ENCODE data around the gene NQO1. TPM values are rescaled to one million over a fixed set of nuclear protein-coding genes. Genes with fewer than 3 reads are reported as not detected.

Gene NQO1
- total RNA-seq, 2 experiments from 2014 or later = 22.6 to 27.2 TPM

GRCh38 chr16:69709456-69710084 is 16.8 kb downstream of the NQO1 start:
- Mint-ChIP-seq H3K4me3 (no peak overlapping the region), H3K27ac (no peak overlapping the region), H3K36me3 (peaks cover 4% of the 10 kb centered on the region), H3K9me3 (ENCODE audit: low read depth) (no peaks in the 10 kb centered on the region), H3K4me1 (peaks cover 3% of the 10 kb centered on the region), H3K27me3 (no peaks in the 10 kb centered on the region)
- DNase-seq (no peak), ATAC-seq (peak; percentile 71)
- CTCF ChIA-PET = interaction anchor here (0.7 to 5.7 kb wide), 19 partner anchors 13 to 314 kb away, joined by 3 to 67 read pairs (median 4); partner anchors contain the start of genes NOB1, NQO1 and WWP2

DNA sequence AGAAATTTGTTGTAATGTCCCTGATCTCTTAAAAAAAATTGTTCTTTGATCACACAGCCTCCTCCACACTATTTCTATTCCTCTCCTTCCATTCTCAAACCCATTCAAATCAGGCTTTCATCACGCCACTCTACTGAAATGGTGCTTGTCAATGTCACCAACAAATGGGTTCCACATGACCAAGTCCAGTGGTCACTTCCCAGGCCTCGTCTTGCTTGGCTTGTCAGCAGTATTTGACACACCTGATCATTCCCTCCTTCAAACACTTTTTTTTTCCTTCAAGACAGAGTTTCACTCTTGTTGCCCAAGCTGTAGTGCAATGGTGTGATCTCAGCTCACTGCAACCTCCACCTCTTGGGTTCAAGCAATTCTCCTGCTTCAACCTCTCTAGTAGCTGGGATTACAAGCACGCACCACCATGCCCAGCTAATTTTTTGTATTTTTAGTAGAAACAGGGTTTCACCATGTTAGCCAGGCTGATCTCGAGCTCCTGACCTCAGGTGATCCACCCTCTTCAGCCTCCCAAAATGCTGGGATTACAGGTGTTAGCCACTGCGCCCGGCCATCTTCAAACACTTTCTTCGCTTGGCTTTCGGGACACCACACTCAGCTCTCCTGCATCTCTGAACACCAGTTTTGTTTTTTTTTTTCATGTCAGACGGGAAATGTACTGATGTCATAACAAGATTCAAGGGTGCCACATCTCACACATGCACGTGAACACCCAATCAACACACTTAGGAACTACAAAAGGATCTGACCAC is 18.3 kb downstream of the NQO1 start:
- CTCF ChIA-PET = interaction anchor here (0.6 to 5.7 kb wide), 9 partner anchors 17 to 222 kb away, joined by 3 to 67 read pairs (median 3); partner anchors contain the start of genes NOB1, NQO1 and WWP2
- Mint-ChIP-seq H3K9me3 (ENCODE audit: low read depth) (no peaks in the 10 kb centered on the region), H3K27me3 (no peaks in the 10 kb centered on the region), H3K36me3 (peaks cover 4% of the 10 kb centered on the region), H3K27ac (peak overlapping the region; percentile 36), H3K4me1 (peaks cover 3% of the 10 kb centered on the region), H3K4me3 (no peak overlapping the region)
- DNase-seq (no peak), ATAC-seq (no peak)

DNA sequence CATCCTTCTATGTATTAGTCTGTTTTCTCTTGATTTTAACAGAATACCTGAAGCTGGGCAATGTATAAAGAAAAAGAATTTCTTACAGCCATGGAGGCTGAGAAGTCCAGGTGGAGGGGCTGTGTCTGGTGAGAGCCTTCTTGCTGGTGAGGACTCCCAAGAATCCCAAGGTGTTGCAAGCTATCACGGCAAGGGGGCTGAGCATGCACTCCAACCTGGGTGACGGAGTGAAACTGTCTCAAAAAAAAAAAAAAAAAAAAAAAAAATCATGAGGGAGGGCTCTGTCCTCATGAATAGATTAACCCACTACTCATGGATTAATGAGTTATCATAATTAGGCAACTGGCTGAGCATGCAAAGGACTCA is 19.4 kb downstream of the NQO1 start:
- Mint-ChIP-seq H3K4me1 (peaks cover 3% of the 10 kb centered on the region), H3K27ac (no peak overlapping the region), H3K9me3 (ENCODE audit: low read depth) (no peaks in the 10 kb centered on the region), H3K36me3 (peaks cover 4% of the 10 kb centered on the region), H3K4me3 (no peak overlapping the region), H3K27me3 (no peaks in the 10 kb centered on the region)
- no peak for ATAC-seq
- DNase-seq = no peak
- CTCF ChIA-PET = interaction anchor here (0.6 to 1.2 kb wide), 7 partner anchors 20 to 540 kb away, joined by 3 to 5 read pairs (median 3); partner anchors contain the start of genes NOB1 and NQO1

DNA sequence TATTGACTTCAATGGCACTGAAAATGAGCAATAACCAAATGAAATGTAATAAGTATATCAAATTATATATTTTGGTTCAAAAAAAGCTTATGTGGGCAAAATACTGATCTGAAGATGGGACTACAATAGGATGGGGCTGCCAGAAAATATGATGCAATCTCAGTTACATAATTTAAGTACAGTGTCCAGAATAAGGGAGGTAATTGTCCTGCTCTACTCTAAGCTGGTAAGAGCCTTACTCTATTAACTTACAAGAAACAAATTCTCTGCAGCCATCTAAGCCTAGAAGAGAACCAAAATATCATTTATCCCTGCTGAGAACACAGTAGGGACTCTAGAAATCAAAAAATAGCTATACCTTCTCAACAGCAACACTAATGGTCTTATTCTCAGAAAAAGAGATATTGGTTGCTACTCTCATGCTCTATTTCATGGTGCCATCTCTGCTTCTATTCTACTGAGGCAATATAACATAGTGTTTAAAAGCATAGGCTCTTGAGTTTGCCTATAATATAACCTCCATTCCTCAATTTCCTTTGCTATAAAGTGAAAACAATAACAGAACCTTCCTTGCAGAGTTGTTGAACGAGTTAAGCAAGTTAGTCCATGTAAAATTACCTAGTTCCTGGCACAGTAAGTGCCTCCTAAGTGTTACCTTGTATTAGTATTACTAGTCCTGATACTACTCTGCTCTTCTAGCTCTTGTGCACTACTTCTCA is 19.9 kb downstream of the NQO1 start:
- Mint-ChIP-seq H3K27me3 (no peaks in the 10 kb centered on the region), H3K4me3 (no peak overlapping the region), H3K9me3 (ENCODE audit: low read depth) (no peaks in the 10 kb centered on the region), H3K36me3 (peaks cover 4% of the 10 kb centered on the region), H3K27ac (no peak overlapping the region), H3K4me1 (peaks cover 3% of the 10 kb centered on the region)
- ATAC-seq (no peak), DNase-seq (no peak)
- CTCF ChIA-PET = interaction anchor here (0.6 to 1.2 kb wide), 9 partner anchors 20 to 539 kb away, joined by 3 to 5 read pairs (median 3); partner anchors contain the start of genes NOB1 and NQO1

DNA sequence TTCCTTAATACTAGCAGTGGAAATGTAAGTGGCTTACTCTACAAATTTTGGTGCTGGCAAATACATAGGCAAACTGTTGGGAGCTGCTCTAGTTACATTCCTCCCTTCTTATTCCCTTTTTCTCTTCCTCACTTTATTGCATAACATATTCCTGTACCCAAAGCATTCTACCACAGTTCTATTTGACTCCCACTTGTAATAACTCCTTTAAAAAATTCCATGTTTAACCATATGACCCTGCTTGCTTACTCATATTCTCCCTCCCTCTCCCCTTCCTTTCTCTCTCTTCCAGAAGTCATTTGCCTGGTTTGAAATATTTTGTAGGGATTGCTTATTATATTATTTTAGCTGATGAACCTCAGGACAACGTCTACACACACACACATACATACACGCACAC is 22.7 kb downstream of the NQO1 start:
- H3K4me1 Mint-ChIP-seq = no peaks in the 10 kb centered on the region
- no peaks in the 10 kb centered on the region for H3K36me3 Mint-ChIP-seq
- CTCF ChIA-PET = interaction anchor here (1.3 to 2.4 kb wide), 3 partner anchors 9 to 308 kb away, joined by 4 to 8 read pairs (median 6); partner anchors contain the start of gene NOB1
- H3K9me3 Mint-ChIP-seq (ENCODE audit: low read depth) = no peaks in the 10 kb centered on the region
- no peak overlapping the region for H3K27ac Mint-ChIP-seq
- no peak for ATAC-seq
- no peaks in the 10 kb centered on the region for H3K27me3 Mint-ChIP-seq
- no peak overlapping the region for H3K4me3 Mint-ChIP-seq
- DNase-seq = no peak

DNA sequence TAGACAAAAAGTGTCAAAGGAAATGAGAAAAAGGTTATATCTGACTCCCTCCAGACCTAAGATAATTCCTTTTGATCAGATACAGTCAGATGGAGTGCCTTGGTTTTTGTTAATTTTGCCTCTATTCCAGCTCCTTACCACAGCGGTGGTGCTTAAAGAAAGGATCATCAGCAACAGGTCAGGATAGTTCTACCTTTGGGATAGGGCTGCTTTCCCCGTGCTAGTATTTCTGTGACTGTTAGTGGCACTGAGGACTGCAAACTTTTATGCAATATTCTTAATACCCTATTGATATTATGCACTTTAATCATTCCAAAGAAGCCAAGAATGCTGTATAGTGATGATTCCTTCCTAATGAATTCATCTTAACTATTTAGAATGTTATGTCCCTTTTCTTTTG is 24.5 kb downstream of the NQO1 start:
- no peak overlapping the region for H3K4me3 Mint-ChIP-seq
- CTCF ChIA-PET = no interaction called here
- DNase-seq = no peak
- ATAC-seq = no peak
- H3K27ac Mint-ChIP-seq = no peak overlapping the region
- no peaks in the 10 kb centered on the region for H3K9me3 Mint-ChIP-seq (ENCODE audit: low read depth)
- no peaks in the 10 kb centered on the region for H3K36me3 Mint-ChIP-seq
- no peaks in the 10 kb centered on the region for H3K27me3 Mint-ChIP-seq
- H3K4me1 Mint-ChIP-seq = no peaks in the 10 kb centered on the region

DNA sequence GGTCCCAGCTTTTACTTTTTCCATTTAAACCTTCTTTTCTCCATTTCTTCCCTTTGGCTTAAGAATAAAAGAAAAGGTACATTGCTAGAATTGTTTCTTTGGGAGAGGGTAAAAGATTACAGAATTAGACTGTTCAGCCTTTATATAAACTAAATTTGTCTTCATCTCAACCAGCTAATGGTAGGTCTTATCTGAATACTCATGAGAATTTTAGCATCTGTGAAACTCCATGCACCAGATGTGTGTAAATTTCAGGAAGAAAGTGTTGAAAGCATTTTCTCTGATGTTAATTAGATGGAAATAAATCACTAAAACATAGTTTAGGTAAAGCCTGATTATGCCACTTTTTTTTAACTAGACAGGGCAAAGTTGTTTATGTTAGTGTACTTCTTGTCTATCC is 24.9 kb downstream of the NQO1 start:
- H3K27ac Mint-ChIP-seq = no peak overlapping the region
- no peaks in the 10 kb centered on the region for H3K9me3 Mint-ChIP-seq (ENCODE audit: low read depth)
- no peaks in the 10 kb centered on the region for H3K36me3 Mint-ChIP-seq
- no peaks in the 10 kb centered on the region for H3K27me3 Mint-ChIP-seq
- H3K4me1 Mint-ChIP-seq = no peaks in the 10 kb centered on the region
- CTCF ChIA-PET = no interaction called here
- no peak overlapping the region for H3K4me3 Mint-ChIP-seq
- ATAC-seq (no peak), DNase-seq (no peak)

DNA sequence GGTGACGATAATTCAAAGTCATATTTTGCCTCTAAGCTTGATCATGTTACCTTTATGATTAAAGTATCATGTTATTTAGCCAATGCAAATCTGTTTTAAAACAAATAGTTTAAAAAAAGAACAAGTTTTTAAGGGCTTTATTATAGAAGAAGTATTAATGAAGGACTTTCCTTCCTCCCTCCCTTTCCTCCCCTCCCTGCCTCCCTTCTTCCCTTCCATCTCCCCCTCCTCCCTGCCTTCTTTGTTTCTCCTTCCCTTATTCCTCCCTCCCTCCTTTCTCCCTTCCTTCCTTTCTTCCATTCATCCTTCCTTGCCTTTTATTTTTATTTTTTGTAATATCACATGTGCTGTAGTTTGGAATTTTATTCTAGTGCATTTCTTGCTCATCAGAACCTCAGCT is 26.4 kb downstream of the NQO1 start:
- ATAC-seq = no peak

GRCh38 chr16:69698404-69698803 is 28.0 kb downstream of the NQO1 start:
- ATAC-seq = no peak
- Mint-ChIP-seq H3K27ac (no peak overlapping the region), H3K36me3 (peaks cover 16% of the 10 kb centered on the region), H3K27me3 (no peaks in the 10 kb centered on the region), H3K9me3 (ENCODE audit: low read depth) (no peaks in the 10 kb centered on the region), H3K4me3 (no peak overlapping the region), H3K4me1 (no peaks in the 10 kb centered on the region)
- DNase-seq = no peak
- CTCF ChIA-PET = interaction anchor here (2.1 kb wide), 1 partner anchor 56 kb away, joined by 8 read pairs; the partner anchor contains the start of gene NOB1

More for the DNA sequence above, 26.4 kb downstream of the NQO1 start:
- CTCF ChIA-PET = interaction anchor here (0.9 to 2.1 kb wide), 3 partner anchors 9 to 55 kb away, joined by 3 to 8 read pairs (median 4); partner anchors contain the start of gene NOB1
- no peaks in the 10 kb centered on the region for H3K9me3 Mint-ChIP-seq (ENCODE audit: low read depth)
- H3K4me1 Mint-ChIP-seq = no peaks in the 10 kb centered on the region
- H3K27ac Mint-ChIP-seq = no peak overlapping the region
- H3K27me3 Mint-ChIP-seq = no peaks in the 10 kb centered on the region
- no peak overlapping the region for H3K4me3 Mint-ChIP-seq
- H3K36me3 Mint-ChIP-seq = peaks cover 8% of the 10 kb centered on the region
- no peak for DNase-seq

- H3K4me3 Mint-ChIP-seq = no peak overlapping the region
- no peak overlapping the region for H3K27ac Mint-ChIP-seq
- no peaks in the 10 kb centered on the region for H3K4me1 Mint-ChIP-seq
- ATAC-seq (no peak), DNase-seq (no peak)
- H3K36me3 Mint-ChIP-seq = peaks cover 37% of the 10 kb centered on the region
- no peaks in the 10 kb centered on the region for H3K9me3 Mint-ChIP-seq (ENCODE audit: low read depth)
- CTCF ChIA-PET = no interaction called here
- no peaks in the 10 kb centered on the region for H3K27me3 Mint-ChIP-seq
These were observed 32.4 kb downstream of the NQO1 start for GRCh38 chr16:69693916-69694315.

DNA sequence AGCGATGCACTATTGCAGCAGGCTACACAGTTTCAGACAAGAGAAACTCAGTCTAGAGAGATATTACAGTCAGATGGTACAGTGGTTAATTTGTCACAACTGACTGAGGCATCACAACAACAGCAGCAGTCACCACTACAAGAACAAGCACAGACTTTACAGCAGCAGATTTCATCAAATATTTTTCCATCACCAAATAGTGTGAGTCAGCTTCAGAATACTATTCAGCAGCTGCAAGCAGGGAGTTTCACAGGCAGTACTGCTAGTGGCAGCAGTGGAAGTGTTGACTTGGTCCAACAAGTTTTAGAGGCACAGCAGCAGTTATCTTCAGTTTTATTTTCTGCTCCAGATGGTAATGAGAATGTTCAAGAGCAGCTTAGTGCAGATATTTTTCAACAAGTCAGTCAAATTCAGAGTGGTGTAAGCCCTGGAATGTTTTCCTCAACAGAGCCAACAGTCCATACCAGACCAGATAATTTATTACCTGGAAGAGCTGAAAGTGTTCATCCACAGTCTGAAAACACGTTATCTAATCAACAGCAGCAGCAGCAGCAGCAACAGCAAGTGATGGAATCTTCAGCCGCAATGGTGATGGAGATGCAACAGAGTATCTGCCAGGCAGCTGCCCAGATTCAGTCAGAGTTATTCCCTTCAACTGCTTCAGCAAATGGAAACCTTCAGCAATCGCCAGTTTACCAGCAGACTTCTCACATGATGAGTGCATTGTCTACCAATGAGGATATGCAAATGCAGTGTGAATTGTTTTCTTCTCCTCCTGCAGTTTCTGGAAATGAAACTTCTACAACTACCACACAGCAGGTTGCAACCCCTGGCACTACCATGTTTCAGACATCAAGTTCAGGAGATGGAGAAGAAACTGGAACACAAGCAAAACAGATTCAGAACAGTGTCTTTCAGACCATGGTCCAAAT is 34.1 kb downstream of the NQO1 start:
- H3K4me1 Mint-ChIP-seq = no peaks in the 10 kb centered on the region
- CTCF ChIA-PET = no interaction called here
- H3K9me3 Mint-ChIP-seq (ENCODE audit: low read depth) = no peaks in the 10 kb centered on the region
- H3K27me3 Mint-ChIP-seq = no peaks in the 10 kb centered on the region
- H3K27ac Mint-ChIP-seq = no peak overlapping the region
- DNase-seq (no peak), ATAC-seq (peak; percentile 20)
- peaks cover 37% of the 10 kb centered on the region for H3K36me3 Mint-ChIP-seq
- no peak overlapping the region for H3K4me3 Mint-ChIP-seq

GRCh38 chr16:69688589-69688988 is 37.8 kb downstream of the NQO1 start:
- Mint-ChIP-seq H3K4me3 (no peak overlapping the region), H3K9me3 (ENCODE audit: low read depth) (no peaks in the 10 kb centered on the region), H3K4me1 (no peaks in the 10 kb centered on the region), H3K27ac (no peak overlapping the region), H3K36me3 (peaks cover 24% of the 10 kb centered on the region), H3K27me3 (no peaks in the 10 kb centered on the region)
- ATAC-seq = no peak
- no peak for DNase-seq
- CTCF ChIA-PET = no interaction called here

Measured in activated CD8-positive, alpha-beta memory T cell treated with anti-CD3 and anti-CD28 coated beads, Interleukin-2, amount 10 ng/mL, durations not matched to agents 7 days and 5 days (primary cell).